DND-41 (cell line): ENCODE data around the gene SERAC1.

Source experiments
- ATAC-seq: fragments of 200-7000 bp; cut with Tn5 transposase; 3 replicates; pipeline ENCODE4 v1.9.1; 2021; ENCODE audit warnings: low read depth; ENCODE audit not compliant: insufficient read depth
- DNase-seq: peaks from one replicate; pipeline ENCODE4 v3.0.0-alpha.2; 2020
- H2AFZ ChIP-seq: 2 replicates; pipeline ENCODE4 v1.6.0; 2012; ENCODE audit warnings: low read depth, low read length
- H3K27ac ChIP-seq: 2 replicates; pipeline ENCODE4 v1.5.1; 2012; ENCODE audit warnings: low read length, inconsistent platforms
- H3K27me3 ChIP-seq: fragments of 200-600 bp; sonication (generic); 2 replicates; pipeline ENCODE4 v1.6.0; 2012; ENCODE audit warnings: low read length, mild to moderate bottlenecking, inconsistent platforms; ENCODE audit not compliant: insufficient read depth, poor library complexity
- H3K36me3 ChIP-seq: 2 replicates; pipeline ENCODE4 v1.5.1; 2012; ENCODE audit warnings: low read length, inconsistent platforms; ENCODE audit not compliant: insufficient read depth
- H3K4me1 ChIP-seq: 2 replicates; pipeline ENCODE4 v1.5.1; 2012; ENCODE audit warnings: mild to moderate bottlenecking, low read length; ENCODE audit not compliant: insufficient read depth
- H3K4me2 ChIP-seq: 2 replicates; pipeline ENCODE4 v1.6.0; 2012; ENCODE audit warnings: mild to moderate bottlenecking, moderate library complexity, low read length, inconsistent platforms; ENCODE audit not compliant: insufficient read depth
- H3K4me3 ChIP-seq, 2 experiments: fragments of 200-600 bp in 1 of 2; shearing (Covaris generic) in 1 of 2; 2 replicates each; pipeline ENCODE4 v1.5.1; 2012 to 2016; ENCODE audit warnings: inconsistent platforms in 2 of 2, low read length in 2 of 2, mild to moderate bottlenecking in 2 of 2, low read depth in 1 of 2, moderate library complexity in 1 of 2
- H3K79me2 ChIP-seq: 2 replicates; pipeline ENCODE4 v1.6.0; 2012; ENCODE audit warnings: low read length, inconsistent platforms; ENCODE audit not compliant: insufficient read depth
- H3K9ac ChIP-seq: 2 replicates; pipeline ENCODE4 v1.6.0; 2012; ENCODE audit warnings: low read depth, mild to moderate bottlenecking, inconsistent platforms, low read length, moderate library complexity
- H3K9me3 ChIP-seq: 2 replicates; pipeline ENCODE4 v1.5.1; 2012; ENCODE audit warnings: low read length, moderate library complexity, mild to moderate bottlenecking, inconsistent platforms; ENCODE audit not compliant: insufficient read depth, severe bottlenecking
- H4K20me1 ChIP-seq: 2 replicates; pipeline ENCODE4 v1.6.0; 2012; ENCODE audit warnings: low read length; ENCODE audit not compliant: insufficient read depth
- EZH2 ChIP-seq: IDR thresholded peaks from 3 replicates; pipeline ENCODE4 v1.6.1; 2012; ENCODE audit warnings: borderline replicate concordance, low read depth, mild to moderate bottlenecking, moderate library complexity, low read length, inconsistent platforms; ENCODE audit not compliant: severe bottlenecking
- TF ChIP-seq, protein P1 (sequence below): IDR thresholded peaks from 2 replicates; pipeline ENCODE4 v1.5.1; 2012; ENCODE audit warnings: borderline replicate concordance, low read length, moderate library complexity, mild to moderate bottlenecking; ENCODE audit not compliant: poor library complexity, severe bottlenecking; ENCODE audit errors: extremely low read depth

SERAC1 gene

DNA sequence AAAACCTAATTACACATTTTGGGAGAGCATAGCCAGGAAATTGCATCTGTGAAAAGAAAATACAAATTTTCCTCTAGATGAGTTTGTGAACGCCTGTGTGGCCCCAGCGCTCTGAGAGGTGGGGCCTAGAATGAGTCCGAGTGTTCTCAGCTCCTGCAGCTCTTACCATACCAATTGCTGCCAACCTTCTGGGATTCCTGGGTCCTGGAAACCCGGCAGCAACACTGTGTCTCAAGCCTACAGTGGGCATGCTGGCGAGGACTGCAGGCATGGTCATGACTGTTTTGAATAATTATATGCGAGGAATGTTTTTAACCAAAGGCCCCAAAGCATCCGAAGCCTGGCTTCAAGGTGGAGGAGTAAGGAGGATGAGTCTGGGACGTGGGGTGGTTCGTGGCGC is 90.4 kb downstream of the SERAC1 start:
- no peaks in the 10 kb centered on the region for H3K9me3 ChIP-seq
- no peak overlapping the region for H3K4me2 ChIP-seq
- DNase-seq (no peak), ATAC-seq (no peak)
- H3K36me3 ChIP-seq, result peaks cover 43% of the 10 kb centered on the region
- no peaks in the 10 kb centered on the region for H3K27me3 ChIP-seq
- no peak overlapping the region for H3K9ac ChIP-seq
- no peak for TF ChIP-seq EZH2
- TF ChIP-seq, protein P1, sequence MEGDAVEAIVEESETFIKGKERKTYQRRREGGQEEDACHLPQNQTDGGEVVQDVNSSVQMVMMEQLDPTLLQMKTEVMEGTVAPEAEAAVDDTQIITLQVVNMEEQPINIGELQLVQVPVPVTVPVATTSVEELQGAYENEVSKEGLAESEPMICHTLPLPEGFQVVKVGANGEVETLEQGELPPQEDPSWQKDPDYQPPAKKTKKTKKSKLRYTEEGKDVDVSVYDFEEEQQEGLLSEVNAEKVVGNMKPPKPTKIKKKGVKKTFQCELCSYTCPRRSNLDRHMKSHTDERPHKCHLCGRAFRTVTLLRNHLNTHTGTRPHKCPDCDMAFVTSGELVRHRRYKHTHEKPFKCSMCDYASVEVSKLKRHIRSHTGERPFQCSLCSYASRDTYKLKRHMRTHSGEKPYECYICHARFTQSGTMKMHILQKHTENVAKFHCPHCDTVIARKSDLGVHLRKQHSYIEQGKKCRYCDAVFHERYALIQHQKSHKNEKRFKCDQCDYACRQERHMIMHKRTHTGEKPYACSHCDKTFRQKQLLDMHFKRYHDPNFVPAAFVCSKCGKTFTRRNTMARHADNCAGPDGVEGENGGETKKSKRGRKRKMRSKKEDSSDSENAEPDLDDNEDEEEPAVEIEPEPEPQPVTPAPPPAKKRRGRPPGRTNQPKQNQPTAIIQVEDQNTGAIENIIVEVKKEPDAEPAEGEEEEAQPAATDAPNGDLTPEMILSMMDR, result no peak
- no peaks in the 10 kb centered on the region for H4K20me1 ChIP-seq
- H3K4me1 ChIP-seq, result no peaks in the 10 kb centered on the region
- H2AFZ ChIP-seq, result no peak overlapping the region
- no peak overlapping the region; the same call in 1 of the 2 replicates for H3K27ac ChIP-seq
- no peak overlapping the region for H3K4me3 ChIP-seq
- no peaks in the 10 kb centered on the region for H3K79me2 ChIP-seq

DNA sequence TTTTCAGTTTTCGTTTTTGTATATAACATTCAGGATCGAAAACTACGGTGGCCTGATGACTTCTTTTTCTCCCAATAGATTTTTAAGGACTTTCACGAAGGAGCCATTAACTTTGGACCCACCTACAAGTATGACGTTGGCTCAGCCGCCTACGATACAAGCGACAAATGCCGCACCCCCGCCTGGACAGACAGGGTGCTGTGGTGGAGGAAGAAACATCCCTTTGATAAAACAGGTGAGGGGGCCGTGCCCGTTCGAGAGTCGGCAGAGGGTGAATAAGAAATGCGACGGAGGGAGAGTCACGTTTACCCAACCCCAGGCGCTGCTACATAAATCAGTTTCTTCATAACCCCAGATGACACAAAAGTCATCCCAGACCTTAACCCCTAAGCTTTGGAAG is 91.5 kb downstream of the SERAC1 start:
- no peak overlapping the region for H3K27ac ChIP-seq
- no peak overlapping the region for H3K4me3 ChIP-seq
- no peaks in the 10 kb centered on the region for H3K9me3 ChIP-seq
- H3K4me1 ChIP-seq, result peaks cover 10% of the 10 kb centered on the region
- TF ChIP-seq EZH2, result no peak
- TF ChIP-seq, protein P1, result no peak
- H3K9ac ChIP-seq, result no peak overlapping the region
- H4K20me1 ChIP-seq, result no peaks in the 10 kb centered on the region
- DNase-seq (no peak), ATAC-seq (no peak)
- H3K4me2 ChIP-seq, result no peak overlapping the region
- H3K27me3 ChIP-seq, result no peaks in the 10 kb centered on the region
- no peak overlapping the region for H2AFZ ChIP-seq
- peaks cover 45% of the 10 kb centered on the region for H3K36me3 ChIP-seq
- no peaks in the 10 kb centered on the region for H3K79me2 ChIP-seq

DNA sequence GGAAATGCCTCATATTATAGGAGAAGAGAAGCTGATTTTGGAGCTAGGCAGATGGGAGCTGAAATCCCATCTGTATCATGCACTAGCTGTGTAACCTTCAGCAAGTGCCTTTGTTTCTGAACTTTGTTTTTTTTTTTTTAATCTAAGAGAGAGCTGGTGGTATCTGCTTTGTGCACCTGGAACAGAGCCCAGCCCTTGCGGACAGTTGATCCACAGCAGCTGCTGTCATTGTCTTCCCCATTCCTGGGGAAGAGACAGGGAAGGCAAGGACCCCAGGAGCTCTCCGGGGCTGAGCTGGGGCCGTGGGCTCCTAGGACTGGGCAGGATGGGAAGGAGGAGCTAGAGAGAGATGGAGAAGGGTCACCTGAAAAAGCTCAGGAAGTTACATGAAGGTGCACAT is 94.3 kb downstream of the SERAC1 start:
- no peak for TF ChIP-seq EZH2
- TF ChIP-seq, protein P1, result no peak
- Histone ChIP-seq H3K4me1 (peaks cover 10% of the 10 kb centered on the region), H3K79me2 (no peaks in the 10 kb centered on the region), H2AFZ (no peak overlapping the region), H4K20me1 (no peaks in the 10 kb centered on the region), H3K4me2 (no peak overlapping the region), H3K9me3 (no peaks in the 10 kb centered on the region), H3K36me3 (peaks cover 58% of the 10 kb centered on the region), H3K9ac (no peak overlapping the region), H3K27ac (no peak overlapping the region), H3K4me3 (no peak overlapping the region), H3K27me3 (no peaks in the 10 kb centered on the region)
- DNase-seq, result no peak
- ATAC-seq, result no peak

DNA sequence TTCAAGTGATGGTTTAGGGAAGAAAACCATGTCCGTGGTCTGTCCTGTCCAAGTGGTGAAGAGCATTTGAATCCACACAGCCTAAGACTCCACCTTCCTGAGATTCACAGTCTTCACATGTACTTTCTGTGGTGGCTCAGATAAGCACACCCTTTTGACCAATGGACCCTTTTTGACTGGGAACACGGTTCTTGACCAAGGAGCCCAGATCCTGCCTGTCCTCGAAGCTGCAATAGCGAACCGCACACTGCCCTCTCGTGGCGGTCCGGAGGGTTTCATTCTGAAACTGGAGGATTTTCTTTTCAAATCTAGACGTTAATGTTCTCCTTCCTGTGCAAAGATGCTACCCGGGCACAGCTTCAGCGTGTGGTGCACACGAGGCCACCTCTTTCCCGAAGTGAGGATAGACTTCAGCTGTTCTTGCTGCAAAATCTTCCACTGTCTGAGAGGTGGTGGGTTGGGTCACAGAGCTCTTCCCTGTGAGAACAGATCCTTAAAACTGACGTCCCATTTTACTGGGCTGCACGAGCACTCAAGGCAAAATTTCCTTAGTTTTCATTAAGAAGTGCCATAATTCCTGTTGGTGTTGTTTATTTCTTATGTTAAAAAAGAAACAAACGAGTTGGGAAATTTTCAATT is 95.9 kb downstream of the SERAC1 start:
- no peak overlapping the region for H3K4me3 ChIP-seq
- H3K4me1 ChIP-seq, result peaks cover 10% of the 10 kb centered on the region
- TF ChIP-seq, protein P1, result peak; percentile 85
- TF ChIP-seq EZH2, result no peak
- H2AFZ ChIP-seq, result peak overlapping the region; percentile 69
- ATAC-seq (peak; percentile 84), DNase-seq (peak; percentile 75)
- no peaks in the 10 kb centered on the region for H4K20me1 ChIP-seq
- no peaks in the 10 kb centered on the region for H3K9me3 ChIP-seq
- H3K9ac ChIP-seq, result no peak overlapping the region
- H3K27ac ChIP-seq, result peak overlapping the region; percentile 68
- peak overlapping the region; percentile 27; the same call in 1 of the 2 replicates for H3K4me2 ChIP-seq
- peaks cover 57% of the 10 kb centered on the region for H3K36me3 ChIP-seq
- no peaks in the 10 kb centered on the region for H3K79me2 ChIP-seq
- H3K27me3 ChIP-seq, result no peaks in the 10 kb centered on the region
